GM12865 (cell line): ENCODE data around the gene ERP44.

ENCODE experiments used
- DNase-seq: peaks from one replicate; pipeline ENCODE4 v3.0.0; 2010; ENCODE audit warnings: low read depth
- H3K4me3 ChIP-seq: 2 replicates; pipeline ENCODE4 v1.5.1; 2011; ENCODE audit warnings: mild to moderate bottlenecking, low read depth, low read length, control low read depth
- TF ChIP-seq, protein P1 (sequence below): IDR thresholded peaks from 2 replicates; pipeline ENCODE4 v1.5.1; 2011; ENCODE audit warnings: low read length, control low read depth, low read depth, inconsistent platforms; ENCODE audit not compliant: insufficient read depth; ENCODE audit errors: missing control alignments

ERP44 gene

DNA sequence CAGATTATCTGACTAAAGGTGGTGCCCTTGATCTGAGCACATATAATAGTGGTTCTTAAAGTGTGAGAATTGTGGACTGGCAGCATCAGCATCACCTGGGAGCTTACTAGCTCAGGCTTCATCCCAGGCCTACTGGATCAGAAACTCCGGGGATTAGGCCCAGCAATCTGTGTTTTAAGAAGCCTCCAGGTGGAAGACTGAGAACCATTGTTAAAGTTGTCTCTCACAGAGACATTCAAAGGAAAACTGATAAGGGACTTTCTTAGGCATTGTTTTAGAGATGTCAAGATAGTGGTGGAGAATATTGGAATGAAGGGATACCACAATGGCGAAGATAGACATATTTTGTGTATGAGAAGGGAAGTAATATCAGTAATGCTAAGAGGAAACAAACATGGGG is 132.8 kb downstream of the ERP44 start:
- no peak for DNase-seq
- no peak overlapping the region for H3K4me3 ChIP-seq
- TF ChIP-seq, protein P1, sequence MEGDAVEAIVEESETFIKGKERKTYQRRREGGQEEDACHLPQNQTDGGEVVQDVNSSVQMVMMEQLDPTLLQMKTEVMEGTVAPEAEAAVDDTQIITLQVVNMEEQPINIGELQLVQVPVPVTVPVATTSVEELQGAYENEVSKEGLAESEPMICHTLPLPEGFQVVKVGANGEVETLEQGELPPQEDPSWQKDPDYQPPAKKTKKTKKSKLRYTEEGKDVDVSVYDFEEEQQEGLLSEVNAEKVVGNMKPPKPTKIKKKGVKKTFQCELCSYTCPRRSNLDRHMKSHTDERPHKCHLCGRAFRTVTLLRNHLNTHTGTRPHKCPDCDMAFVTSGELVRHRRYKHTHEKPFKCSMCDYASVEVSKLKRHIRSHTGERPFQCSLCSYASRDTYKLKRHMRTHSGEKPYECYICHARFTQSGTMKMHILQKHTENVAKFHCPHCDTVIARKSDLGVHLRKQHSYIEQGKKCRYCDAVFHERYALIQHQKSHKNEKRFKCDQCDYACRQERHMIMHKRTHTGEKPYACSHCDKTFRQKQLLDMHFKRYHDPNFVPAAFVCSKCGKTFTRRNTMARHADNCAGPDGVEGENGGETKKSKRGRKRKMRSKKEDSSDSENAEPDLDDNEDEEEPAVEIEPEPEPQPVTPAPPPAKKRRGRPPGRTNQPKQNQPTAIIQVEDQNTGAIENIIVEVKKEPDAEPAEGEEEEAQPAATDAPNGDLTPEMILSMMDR = no peak

DNA sequence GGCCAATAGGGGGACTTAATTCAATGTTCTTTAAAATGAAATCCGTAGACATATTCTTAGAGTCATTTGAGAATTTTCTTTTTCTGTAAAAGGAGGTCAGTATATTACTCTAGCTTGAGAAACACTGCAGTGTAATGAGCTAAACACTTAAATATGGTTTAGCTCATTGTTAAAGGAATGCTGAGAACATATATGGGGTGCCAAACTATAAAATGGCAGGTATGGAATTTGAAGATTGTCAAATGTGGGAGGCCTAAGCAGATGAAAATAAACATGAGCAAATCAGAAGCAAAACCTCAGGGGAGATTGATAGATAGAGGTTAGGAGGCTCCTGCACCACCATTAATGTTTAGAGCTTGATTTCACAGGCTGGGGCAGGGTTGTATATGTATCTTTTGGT is 134.5 kb downstream of the ERP44 start:
- TF ChIP-seq, protein P1 = no peak

DNA sequence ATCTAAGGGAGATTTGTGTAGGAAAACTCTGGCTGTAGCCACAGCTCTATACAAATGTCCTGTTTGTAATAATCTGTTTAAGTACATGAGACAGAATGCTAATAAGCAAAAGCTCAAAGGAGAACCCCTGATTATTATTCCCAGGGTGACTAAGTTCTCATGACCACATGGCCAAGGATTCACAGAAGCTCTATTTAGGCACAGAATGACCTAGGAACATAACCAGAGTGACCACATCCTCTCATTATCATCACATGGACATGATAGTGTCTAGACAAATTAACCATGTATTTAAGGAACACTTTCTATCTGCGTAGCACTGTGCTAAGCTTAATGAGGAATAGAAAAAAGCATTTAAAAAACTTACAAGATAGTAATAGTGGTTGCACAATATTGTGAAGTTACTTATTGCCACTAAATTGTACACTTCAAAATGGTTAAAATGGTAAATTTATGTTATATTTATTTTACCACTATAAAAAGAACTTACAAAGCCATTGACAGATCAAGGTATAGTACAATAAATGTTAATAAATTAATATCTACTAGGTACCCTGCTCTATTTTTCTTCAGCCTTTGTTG is 136.0 kb downstream of the ERP44 start:
- no peak for DNase-seq
- TF ChIP-seq, protein P1 = no peak
- H3K4me3 ChIP-seq = no peak overlapping the region

More for the DNA sequence above, 134.5 kb downstream of the ERP44 start:
- DNase-seq = no peak
- no peak overlapping the region for H3K4me3 ChIP-seq

DNA sequence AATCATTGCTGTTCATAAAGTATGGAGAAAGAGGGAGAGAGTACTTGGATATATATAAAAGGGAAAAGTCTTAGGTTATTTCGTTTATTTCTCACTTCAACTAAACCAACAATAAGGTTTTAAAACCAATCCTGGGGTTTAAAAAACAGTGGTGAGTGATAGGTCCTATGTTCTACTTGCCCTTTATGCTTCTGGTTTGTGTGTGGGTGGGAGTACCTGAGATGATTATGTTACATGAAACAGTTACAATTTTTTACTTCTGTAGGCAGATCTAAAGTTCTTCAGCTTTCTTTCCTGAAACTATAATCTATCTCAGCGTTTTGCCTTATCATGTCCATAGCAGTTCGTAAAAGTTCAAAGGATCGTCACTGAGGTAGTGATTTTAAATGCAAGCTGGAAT is 143.2 kb downstream of the ERP44 start:
- no peak for DNase-seq
- H3K4me3 ChIP-seq = no peak overlapping the region
- TF ChIP-seq, protein P1 = no peak

- H3K4me3 ChIP-seq = no peak overlapping the region
- peak; percentile 46 for DNase-seq
- TF ChIP-seq, protein P1 = no peak
Measured at GRCh38 chr9:99954819-99955218, 144.0 kb downstream of the ERP44 start.

DNA sequence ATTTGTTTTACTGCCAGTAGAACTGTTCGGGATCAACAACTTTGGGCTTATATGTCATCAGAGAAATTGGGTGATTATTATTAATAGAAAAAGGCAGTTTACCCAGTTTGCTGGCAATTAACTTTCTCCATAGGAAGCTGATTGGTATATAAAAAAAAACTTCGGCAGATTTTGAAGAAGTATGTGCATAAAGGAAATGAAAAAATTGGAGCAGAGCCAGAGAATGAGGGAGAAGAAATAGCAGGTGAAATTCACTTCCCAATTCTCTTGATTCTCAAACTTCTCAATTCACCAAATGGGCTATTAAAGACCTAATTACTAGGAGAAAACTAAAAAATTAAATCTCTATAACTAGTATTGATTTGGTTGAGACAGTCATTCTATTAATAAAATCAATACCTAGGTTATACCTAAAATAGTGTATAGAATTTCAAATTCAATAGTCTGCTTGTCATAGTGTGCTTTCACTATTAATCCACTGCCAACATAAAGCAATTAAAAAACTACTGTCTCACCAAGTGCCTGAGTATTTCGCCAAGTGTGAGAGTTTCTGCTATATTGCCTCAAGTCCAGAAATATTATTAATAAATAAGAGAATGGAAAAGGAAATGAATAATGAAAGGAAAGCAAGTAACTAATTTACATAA is 144.8 kb downstream of the ERP44 start:
- DNase-seq = peak; percentile 28
- no peak overlapping the region for H3K4me3 ChIP-seq
- TF ChIP-seq, protein P1 = no peak

GRCh38 chr9:99948896-99949295 is 149.9 kb downstream of the ERP44 start:
- H3K4me3 ChIP-seq = no peak overlapping the region
- TF ChIP-seq, protein P1 = no peak
- no peak for DNase-seq
